CD4-positive, alpha-beta T cell treated with Interleukin-6 at 100 ng/mL for 8 hours (primary cell): ENCODE measurements around the gene SCARB2.

ENCODE experiments used
- DNase-seq: peaks from one replicate; pipeline ENCODE4 v3.0.0-alpha.2; 2020; ENCODE audit warnings: mixed read lengths, low spot score

SCARB2 gene

GRCh38 chr4:76198411-76199237 is 15.0 kb downstream of the SCARB2 start:
- DNase-seq = peak; percentile 15

- DNase-seq = no peak
These were observed 15.6 kb downstream of the SCARB2 start for GRCh38 chr4:76197971-76198410.

- DNase-seq = no peak
These were observed 16.4 kb downstream of the SCARB2 start for GRCh38 chr4:76197031-76197743.

GRCh38 chr4:76196376-76196775 is 17.2 kb downstream of the SCARB2 start:
- no peak for DNase-seq

GRCh38 chr4:76195326-76195725 is 18.3 kb downstream of the SCARB2 start:
- DNase-seq = no peak

- DNase-seq = no peak
These were observed 19.3 kb downstream of the SCARB2 start for GRCh38 chr4:76194325-76194724.

GRCh38 chr4:76192236-76192635 is 21.4 kb downstream of the SCARB2 start:
- DNase-seq = no peak

- no peak for DNase-seq
These were observed 25.1 kb downstream of the SCARB2 start for GRCh38 chr4:76188557-76188956.

GRCh38 chr4:76188149-76188548 is 25.5 kb downstream of the SCARB2 start:
- DNase-seq = no peak

GRCh38 chr4:76187152-76187551 is 26.5 kb downstream of the SCARB2 start:
- no peak for DNase-seq

GRCh38 chr4:76182463-76182862 is 31.2 kb downstream of the SCARB2 start:
- DNase-seq = no peak

GRCh38 chr4:76179398-76180318 is 34.0 kb downstream of the SCARB2 start:
- peak; percentile 75 for DNase-seq

GRCh38 chr4:76178296-76178695 is 35.3 kb downstream of the SCARB2 start:
- DNase-seq = no peak

- DNase-seq = no peak
These were observed 35.9 kb downstream of the SCARB2 start for GRCh38 chr4:76177709-76178108.

GRCh38 chr4:76175336-76175735 is 38.3 kb downstream of the SCARB2 start:
- no peak for DNase-seq

GRCh38 chr4:76174216-76174615 is 39.4 kb downstream of the SCARB2 start:
- no peak for DNase-seq

GRCh38 chr4:76168688-76169087 is 44.9 kb downstream of the SCARB2 start:
- DNase-seq = no peak

- no peak for DNase-seq
These were observed 47.1 kb downstream of the SCARB2 start for GRCh38 chr4:76166480-76166879.

- no peak for DNase-seq
These were observed 53.3 kb downstream of the SCARB2 start for GRCh38 chr4:76160355-76160754.

- no peak for DNase-seq
These were observed 57.0 kb downstream of the SCARB2 start for GRCh38 chr4:76156635-76157034.

- DNase-seq = no peak
These were observed 57.6 kb downstream of the SCARB2 start for GRCh38 chr4:76155979-76156378.

- no peak for DNase-seq
These were observed 60.3 kb downstream of the SCARB2 start for GRCh38 chr4:76153356-76153755.
